CD4-positive, alpha-beta T cell treated with Interleukin-17A for 1 hour (primary cell): ENCODE measurements around the gene OR10V1.
A peak's percentile ranks its signal among the peaks of the same experiment; 100 is the strongest.

Source experiments
- DNase-seq: peaks from one replicate; pipeline ENCODE4 v3.0.0-alpha.2; 2020

Gene OR10V1

GRCh38 chr11:59713745-59714144 lies at the start of gene OR10V1:
TSS of gene OR10V1 (minus strand) at chr11:59713845. CDS start at chr11:59713845, 0 bp downstream.
- no peak for DNase-seq

GRCh38 chr11:59761993-59762392 lies 48.3 kb upstream of the OR10V1 start:
- no peak for DNase-seq

- no peak for DNase-seq
Observed at GRCh38 chr11:59760771-59761170, 47.1 kb upstream of the OR10V1 start.

GRCh38 chr11:59759900-59760299 lies 46.3 kb upstream of the OR10V1 start:
- DNase-seq, result no peak

- no peak for DNase-seq
Observed at GRCh38 chr11:59758401-59759037, 44.9 kb upstream of the OR10V1 start.

- DNase-seq, result no peak
Observed at GRCh38 chr11:59756845-59757244, 43.2 kb upstream of the OR10V1 start.

- no peak for DNase-seq
Observed at GRCh38 chr11:59756558-59756840, 42.9 kb upstream of the OR10V1 start.

GRCh38 chr11:59755701-59756557 lies 42.3 kb upstream of the OR10V1 start:
- peak; percentile 42 for DNase-seq

GRCh38 chr11:59754859-59755700 lies 41.4 kb upstream of the OR10V1 start, which contains the start of gene STX3:
TSS of gene STX3 (plus strand) at chr11:59755376. CDS start at chr11:59755606, 230 bp downstream.
- peak; percentile 67 for DNase-seq

GRCh38 chr11:59754494-59754858 lies 40.8 kb upstream of the OR10V1 start:
- DNase-seq, result no peak

GRCh38 chr11:59753650-59754493 lies 40.2 kb upstream of the OR10V1 start:
- DNase-seq, result peak; percentile 84

- DNase-seq, result no peak
Observed at GRCh38 chr11:59746111-59746510, 32.5 kb upstream of the OR10V1 start.

GRCh38 chr11:59730896-59731565 lies 17.4 kb upstream of the OR10V1 start:
- DNase-seq, result no peak

- no peak for DNase-seq
Observed at GRCh38 chr11:59729834-59730233, 16.2 kb upstream of the OR10V1 start.

- peak; percentile 21 for DNase-seq
Observed at GRCh38 chr11:59728913-59729312, 15.3 kb upstream of the OR10V1 start.

GRCh38 chr11:59728154-59728553 lies 14.5 kb upstream of the OR10V1 start:
- DNase-seq, result no peak

GRCh38 chr11:59727426-59727825 lies 13.8 kb upstream of the OR10V1 start:
- no peak for DNase-seq

- DNase-seq, result no peak
Observed at GRCh38 chr11:59724066-59724465, 10.4 kb upstream of the OR10V1 start.

GRCh38 chr11:59719556-59719955 lies 5.9 kb upstream of the OR10V1 start:
- no peak for DNase-seq

GRCh38 chr11:59716051-59716450 lies 2.4 kb upstream of the OR10V1 start:
- DNase-seq, result no peak

- no peak for DNase-seq
Observed at GRCh38 chr11:59710136-59710847, 3.4 kb downstream of the OR10V1 start.
